Stimulated activated CD4-positive, alpha-beta T cell treated with anti-CD3 and anti-CD28 coated beads, Interleukin-2, amount 100 ng/mL, for 48 hours (primary cell): ENCODE measurements around the gene ITPKB.
"Not testable (repeated sequence)": the region's sequence is repeated elsewhere in the genome, so short reads cannot be mapped to it uniquely, and the experiment has no call there.

Experiments used
- DNase-seq, 2 donors: peaks; one replicate each; pipeline ENCODE4 v3.0.0-alpha.2; 2020

Gene ITPKB

DNA sequence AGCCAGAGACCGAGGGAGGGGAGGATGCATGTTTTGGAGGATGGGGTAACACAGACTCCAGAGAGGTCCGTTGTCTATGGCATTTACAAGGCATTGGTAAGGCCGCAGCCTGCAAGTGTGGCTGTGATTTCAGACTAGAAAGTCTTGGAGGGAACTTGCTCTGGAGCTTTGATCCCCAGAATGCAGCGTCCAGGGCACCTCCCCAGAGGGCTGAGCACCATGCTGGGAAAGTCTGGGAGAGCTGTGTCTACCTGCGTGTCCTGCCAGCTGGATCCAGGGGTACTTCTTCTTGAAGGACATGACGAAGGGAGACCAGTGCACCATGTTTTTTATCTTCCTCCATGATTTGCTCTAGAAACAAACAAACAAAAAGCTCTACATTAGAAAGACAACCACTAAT lies 90.7 kb downstream of the ITPKB start:
- DNase-seq, result no peak

GRCh38 chr1:226647719-226648118 lies 91.4 kb downstream of the ITPKB start:
- no peak for DNase-seq

DNA sequence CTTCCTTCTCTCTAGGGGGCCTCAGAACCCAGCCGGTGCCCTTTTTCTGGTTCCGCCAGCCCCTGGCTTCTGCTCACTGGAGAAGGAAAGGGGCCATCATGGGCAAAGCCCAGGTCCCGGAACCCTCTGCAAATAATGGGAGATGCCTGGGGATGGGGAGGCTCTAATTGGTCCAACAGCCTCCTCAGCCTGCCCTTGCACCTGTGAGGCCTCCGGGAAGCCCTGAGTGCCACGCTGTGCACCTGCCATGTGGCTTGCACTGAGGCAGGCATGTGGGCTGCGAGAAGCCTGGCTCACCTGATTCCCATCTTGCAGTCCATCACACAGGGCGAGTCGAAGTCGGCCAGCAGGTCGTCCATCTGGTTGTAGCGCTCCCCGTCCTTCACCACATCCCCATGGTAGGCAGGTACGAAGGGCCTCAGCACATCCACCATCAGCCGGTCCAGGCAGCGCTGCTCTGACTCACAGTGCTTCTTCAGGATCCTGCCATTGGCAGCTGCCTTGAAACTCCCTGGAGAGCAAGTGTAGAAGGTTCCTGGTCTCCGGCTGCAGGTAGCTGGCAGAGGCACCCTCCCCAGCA lies 92.1 kb downstream of the ITPKB start:
- no peak for DNase-seq

GRCh38 chr1:226646026-226646869 lies 92.8 kb downstream of the ITPKB start:
- no peak for DNase-seq

DNA sequence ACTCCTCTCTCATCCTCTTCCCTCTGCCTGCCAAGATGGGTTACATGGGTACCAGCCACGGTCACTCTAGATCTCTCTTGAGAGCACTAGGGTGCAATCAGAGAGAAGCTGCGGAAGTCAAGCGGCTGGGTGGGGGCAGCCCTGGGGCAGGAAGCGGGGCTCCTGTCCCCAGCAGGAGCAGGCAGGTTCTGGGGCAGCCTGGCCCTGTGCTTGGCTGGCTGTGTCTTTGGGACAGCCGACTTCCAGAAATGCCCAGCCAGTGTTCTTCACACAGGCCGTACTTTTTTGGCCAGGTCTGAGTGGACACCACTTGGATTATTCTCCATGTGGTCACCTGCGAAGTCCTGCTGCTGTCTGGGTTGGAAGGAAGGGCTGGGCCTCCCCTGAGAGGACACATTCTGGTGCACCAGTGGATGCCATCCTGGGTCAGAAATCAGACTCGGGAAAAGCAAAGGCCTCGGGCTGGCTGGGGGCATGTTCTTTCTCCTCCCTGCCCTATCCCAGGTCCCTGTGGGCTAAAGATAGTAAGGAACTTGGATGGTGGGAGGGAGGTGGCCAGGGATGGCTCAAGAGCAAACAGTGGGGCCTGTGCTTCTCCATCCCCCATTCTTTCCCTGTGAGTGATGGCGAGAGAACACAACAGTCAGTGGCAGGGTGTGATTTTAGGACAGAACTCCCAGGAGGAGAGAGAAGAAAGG lies 93.7 kb downstream of the ITPKB start:
- no peak for DNase-seq

GRCh38 chr1:226644541-226645176 lies 94.4 kb downstream of the ITPKB start:
- DNase-seq, result no peak

- DNase-seq, result no peak
These were observed 95.2 kb downstream of the ITPKB start for GRCh38 chr1:226643611-226644540.

GRCh38 chr1:226643177-226643576 lies 95.9 kb downstream of the ITPKB start:
- peak; percentile 52 to 55 for DNase-seq

DNA sequence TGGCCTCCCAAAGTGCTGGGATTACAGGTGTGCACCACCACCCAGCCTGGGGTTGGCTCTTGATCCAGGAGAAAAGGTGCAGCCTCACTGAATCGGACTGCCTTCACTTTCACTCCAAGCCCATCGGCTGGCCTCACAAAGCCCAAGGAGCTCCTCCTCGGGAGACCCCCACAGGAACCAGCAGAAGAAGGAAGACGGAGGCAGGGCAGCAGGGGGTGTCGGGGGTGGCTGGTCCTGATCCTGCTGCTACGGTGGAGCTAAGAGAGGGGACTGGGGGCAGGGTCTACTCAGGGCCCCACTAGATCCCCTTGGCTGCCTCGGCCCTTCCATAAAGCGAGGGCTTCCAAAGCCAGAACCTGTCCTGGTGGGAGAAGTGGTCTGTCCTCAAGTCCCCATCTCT lies 96.7 kb downstream of the ITPKB start:
- no peak for DNase-seq

DNA sequence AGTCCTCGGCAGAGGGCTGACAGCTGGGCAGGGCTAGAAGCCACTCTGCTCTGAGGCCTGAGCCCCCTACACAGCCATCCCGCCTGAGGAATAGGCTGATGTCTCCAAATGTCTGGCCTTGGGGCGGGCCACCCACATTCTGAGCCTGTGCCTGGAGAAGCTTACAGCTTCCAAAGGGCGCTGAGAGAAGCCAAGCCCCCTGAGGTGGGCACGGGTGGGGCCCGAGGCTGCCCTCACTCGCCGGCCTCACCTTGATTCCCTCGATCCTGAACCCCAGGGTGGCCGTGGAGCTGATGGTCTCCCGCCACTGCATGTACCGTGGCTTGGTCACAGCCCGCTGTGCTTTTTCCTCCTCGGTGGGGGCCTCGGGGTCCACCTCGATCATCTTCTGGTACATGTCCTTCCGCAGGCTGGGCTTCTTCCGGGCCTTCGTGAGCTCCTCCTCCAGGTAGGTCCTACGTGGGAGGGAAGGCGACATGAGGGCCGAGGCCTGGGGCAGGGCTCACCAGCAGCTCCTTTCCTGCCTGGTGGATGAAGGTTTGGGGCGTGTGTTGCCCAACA lies 97.3 kb downstream of the ITPKB start:
- no peak for DNase-seq

- DNase-seq, result no peak
These were observed 98.6 kb downstream of the ITPKB start for GRCh38 chr1:226640321-226641136.

GRCh38 chr1:226639631-226640061 lies 99.4 kb downstream of the ITPKB start:
- DNase-seq, result no peak

DNA sequence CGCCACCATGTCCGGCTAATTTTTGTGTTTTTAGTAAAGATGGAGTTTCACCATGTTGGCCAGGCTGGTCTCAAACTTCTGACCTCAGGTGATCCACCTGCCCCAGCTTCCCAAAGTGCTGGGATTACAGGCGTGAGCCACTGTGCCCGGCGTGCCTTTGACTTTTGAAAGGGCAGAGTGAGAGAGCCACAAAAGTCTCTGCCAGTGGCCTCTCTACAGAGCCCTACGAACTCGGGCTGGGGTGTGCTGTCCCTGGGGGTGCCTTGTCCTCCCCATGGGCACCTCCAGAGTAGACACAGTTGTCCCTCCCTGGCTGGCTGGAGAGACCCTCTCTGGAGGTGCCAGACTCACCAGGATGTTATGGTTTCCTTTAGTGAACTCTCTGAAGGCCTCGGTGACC lies 99.9 kb downstream of the ITPKB start:
- DNase-seq, result not testable (repeated sequence)

DNA sequence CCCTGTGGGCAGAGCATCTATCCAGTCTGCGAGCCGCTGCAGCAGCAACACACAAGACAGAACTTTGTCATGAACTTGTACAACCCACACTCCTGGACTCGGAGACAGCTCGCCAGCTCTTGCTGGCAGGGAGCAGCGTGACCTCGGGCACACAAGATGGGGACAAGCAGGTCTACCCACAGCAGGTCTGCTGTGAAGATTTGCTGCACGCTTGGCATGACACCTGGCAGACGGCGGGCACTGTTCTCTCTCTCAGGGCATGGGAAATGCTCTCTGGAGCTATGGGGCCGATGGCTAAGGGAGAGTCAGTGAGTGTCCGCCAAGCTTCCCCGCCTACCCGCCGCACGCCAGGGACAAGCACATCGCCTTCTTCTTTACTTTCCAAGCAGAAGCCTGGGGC lies 100.5 kb downstream of the ITPKB start:
- no peak for DNase-seq

DNA sequence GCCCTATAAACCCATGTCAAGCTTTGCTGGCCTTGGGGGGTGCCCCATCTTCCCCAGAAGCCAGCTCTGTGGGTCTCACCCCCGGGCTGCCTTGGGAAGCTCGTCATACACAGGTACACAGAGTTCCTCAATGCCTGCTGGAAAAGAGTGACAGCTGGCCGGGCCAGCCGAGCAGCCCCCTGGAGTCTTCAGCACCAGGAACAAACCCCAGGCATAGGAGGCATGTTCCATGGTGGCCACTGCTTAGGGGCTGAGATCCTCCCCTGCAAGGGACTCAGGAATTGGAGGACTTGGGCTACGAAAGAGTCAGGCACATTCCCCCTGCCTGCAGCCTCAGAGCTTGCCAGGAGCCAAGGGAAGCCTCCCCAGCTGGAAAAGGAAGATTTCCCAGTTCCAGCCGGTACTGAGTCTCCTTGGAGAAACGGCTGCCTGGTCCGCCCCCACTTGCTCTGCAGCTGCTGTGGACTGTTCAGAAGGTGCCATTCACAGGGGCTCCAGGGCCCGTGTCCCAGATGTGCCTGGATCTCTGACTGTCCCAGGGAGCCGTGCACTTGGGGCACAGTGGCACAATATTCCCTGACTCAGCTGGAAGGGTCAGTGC lies 101.0 kb downstream of the ITPKB start:
- no peak for DNase-seq

GRCh38 chr1:226637147-226637935 lies 101.7 kb downstream of the ITPKB start:
- DNase-seq, result no peak

DNA sequence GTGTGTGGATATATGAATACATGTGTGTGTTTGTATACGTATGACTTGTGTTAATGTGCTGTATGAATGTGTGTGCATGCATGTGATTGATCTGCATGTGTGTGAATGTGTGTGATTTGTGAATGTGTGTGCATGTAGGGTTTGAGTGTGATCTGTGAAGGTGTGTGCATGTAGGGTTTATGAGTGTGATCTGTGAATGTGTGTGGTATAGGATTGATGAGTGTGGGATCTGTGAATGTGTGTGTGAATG lies 102.3 kb downstream of the ITPKB start:
- no peak for DNase-seq

DNA sequence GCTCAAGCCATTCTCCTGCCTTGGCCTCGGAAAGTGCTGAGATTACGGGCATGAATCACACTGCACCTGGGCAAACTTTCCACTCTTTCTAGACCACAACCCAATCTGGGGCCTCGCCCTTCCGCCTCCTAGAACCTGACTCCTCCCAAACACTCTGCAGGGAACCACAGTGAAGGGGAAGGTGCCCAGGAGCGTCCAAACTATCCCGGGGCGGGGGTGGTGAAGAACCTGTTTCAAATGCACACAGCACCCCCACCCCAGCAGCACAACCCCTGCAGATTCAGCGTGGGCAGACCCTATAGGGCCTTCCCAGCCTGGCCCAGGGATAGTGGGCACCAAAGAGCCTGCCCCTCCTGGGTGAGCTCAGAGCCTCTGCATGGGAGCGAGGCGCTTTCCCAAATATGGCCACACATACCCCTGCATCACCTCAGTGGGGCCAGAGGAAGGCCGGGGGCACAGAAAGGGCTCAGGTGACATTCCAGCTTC lies 103.6 kb downstream of the ITPKB start:
- DNase-seq, result no peak

DNA sequence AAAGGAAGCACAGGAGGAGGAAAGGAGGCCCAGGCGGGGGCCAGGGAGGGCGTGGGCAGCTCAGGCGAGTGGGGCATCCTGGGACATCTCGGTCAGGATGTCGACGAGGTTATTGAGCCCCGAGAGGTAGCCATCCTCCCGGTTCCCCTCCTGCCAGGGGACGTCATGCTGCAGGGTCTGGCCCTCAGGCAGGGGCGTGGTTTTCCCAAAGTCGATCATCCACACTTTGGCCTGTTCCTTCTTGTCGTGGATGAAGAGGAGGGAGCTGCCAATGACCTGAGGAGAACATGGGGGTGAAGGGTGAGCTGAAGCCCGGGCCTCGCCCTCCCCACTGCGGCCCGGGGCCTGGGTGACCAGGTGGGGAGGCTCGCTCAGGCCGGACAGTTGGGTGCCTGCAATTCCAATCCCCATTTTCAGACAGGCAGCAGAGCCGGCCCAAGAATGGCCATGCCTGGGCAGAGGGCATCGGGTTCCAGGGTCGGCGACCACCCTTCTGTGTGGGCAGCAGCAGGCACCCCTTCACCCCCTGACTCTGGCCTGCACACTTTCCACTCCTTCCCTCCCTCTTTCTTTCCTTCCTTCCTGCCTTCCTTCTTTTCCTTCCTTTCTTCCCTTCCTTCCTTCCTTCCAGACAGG lies 104.4 kb downstream of the ITPKB start:
- no peak for DNase-seq
